Thyroid gland (tissue), 4 donors: ENCODE results near the gene PRSS1. TPM values are rescaled to one million over a fixed set of nuclear protein-coding genes. Genes with fewer than 3 reads are reported as not detected.

Experiments used
- DNase-seq, 2 donors: peaks; one replicate each; pipeline ENCODE4 v3.0.0-alpha.2; 2019
- H3K27ac ChIP-seq, 3 donors: fragments of 200-600 bp; sonication (generic); 1 replicate in 2 of 3; 2 replicates in 1 of 3; pipeline ENCODE4 v1.5.1; 2016 to 2019; ENCODE audit warnings: mild to moderate bottlenecking in 1 of 3, moderate library complexity in 1 of 3
- H3K27me3 ChIP-seq: fragments of 200-600 bp; sonication (generic); one replicate; pipeline ENCODE4 v1.5.1; 2019
- H3K36me3 ChIP-seq, 2 donors: fragments of 200-600 bp; sonication (generic); one replicate each; pipeline ENCODE4 v1.5.1; 2016 to 2019
- H3K4me1 ChIP-seq, 2 donors: fragments of 200-600 bp; sonication (generic); one replicate each; pipeline ENCODE4 v1.5.1; 2017 to 2019
- H3K4me3 ChIP-seq, 3 donors: fragments of 200-600 bp; sonication (generic); replicated peaks in 1 of 3; 1 replicate in 2 of 3; 2 replicates in 1 of 3; pipeline ENCODE4 v1.5.1; 2016; ENCODE audit warnings: mild to moderate bottlenecking in 1 of 3
- H3K9me3 ChIP-seq: fragments of 200-600 bp; sonication (generic); one replicate; pipeline ENCODE4 v1.5.1; 2017
- CTCF ChIP-seq, 6 experiments: fragments of 200-600 bp in 3 of 6; fragments of 450-650 bp in 3 of 6; sonication (generic) in 3 of 6; IDR thresholded peaks; one replicate each; pipeline ENCODE4 v1.5.1; 2016 to 2019; ENCODE audit warnings: antibody characterized with exemption in 6 of 6, mild to moderate bottlenecking in 2 of 6, inconsistent platforms in 1 of 6, moderate library complexity in 1 of 6
- POLR2A ChIP-seq, 2 donors: fragments of 450-650 bp; IDR thresholded peaks; one replicate each; pipeline ENCODE4 v1.6.1; 2017; ENCODE audit warnings: antibody characterized with exemption in 2 of 2, mild to moderate bottlenecking in 2 of 2, moderate library complexity in 1 of 2
- WGBS, 2 donors: methylation state at CpG; one replicate each; pipeline ENCODE4 v1.1.5; 2017; 5-methylcytosine and 5-hydroxymethylcytosine counted together
- intact Hi-C: fragments of 100-400 bp; cut with DNase I; formaldehyde crosslinking; loops from one replicate; pipeline ENCODE4 v1.15.1; 2023
- total RNA-seq, 4 donors: library from RNA; depleted of rRNA; stranded (reverse); fragments of >200 nt; gene quantifications; one replicate each; pipeline ENCODE4 v1.2.3, GENCODE V29; 2016

Gene PRSS1
- total RNA-seq, 4 donors from 2014 or later, result 1.2 TPM; not detected in 3

GRCh38 chr7:142770661-142771352, 21.5 kb downstream of the PRSS1 start, which contains the start of gene PRSS2:
TSS of gene PRSS2 (plus strand) at chr7:142770970. CDS start at chr7:142770983, 13 bp downstream.
- intact Hi-C loops, result no loop called here

GRCh38 chr7:142771353-142771723, 22.1 kb downstream of the PRSS1 start:
- H3K27ac ChIP-seq, result peak overlapping the region in 1 of 3 donors; percentile 45
- H3K4me3 ChIP-seq, result no peak overlapping the region
- peaks cover 25% of the 10 kb centered on the region in 2 donors for H3K4me1 ChIP-seq
- TF ChIP-seq CTCF (IDR thresholded peaks at IDR 0.05) (no peak), POLR2A (IDR thresholded peaks at IDR 0.05) (no peak)
- H3K27me3 ChIP-seq, result no peaks in the 10 kb centered on the region
- DNase-seq, result no peak
- whole genome bisulfite sequencing, 2 donors, result 23 to 33% methylated on average over 5 of the region's 5 CpGs
- no peaks in the 10 kb centered on the region for H3K9me3 ChIP-seq
- no peaks in the 10 kb centered on the region for H3K36me3 ChIP-seq
- intact Hi-C loops, result no loop called here

More at GRCh38 chr7:142770661-142771352, 21.5 kb downstream of the PRSS1 start, which contains the start of gene PRSS2:
- peaks cover 19 to 24% of the 10 kb centered on the region in 2 donors for H3K4me1 ChIP-seq
- 62 to 64% methylated on average over 7 of the region's 7 CpGs for WGBS, 2 donors
- no peaks in the 10 kb centered on the region for H3K27me3 ChIP-seq
- DNase-seq, result peak; percentile 74 to 79
- no peaks in the 10 kb centered on the region for H3K36me3 ChIP-seq
- no peaks in the 10 kb centered on the region for H3K9me3 ChIP-seq
- no peak within 1 kb of the TSS for H3K4me3 ChIP-seq
- TF ChIP-seq CTCF (IDR thresholded peaks at IDR 0.05) (no peak), POLR2A (IDR thresholded peaks at IDR 0.05) (no peak)
- H3K27ac ChIP-seq, result peak within 1 kb of the TSS in 1 of 3 donors; percentile 45

- peaks cover 32% of the 10 kb centered on the region in 2 donors for H3K4me1 ChIP-seq
- TF ChIP-seq CTCF (IDR thresholded peaks at IDR 0.05) (no peak), POLR2A (IDR thresholded peaks at IDR 0.05) (no peak)
Measured at GRCh38 chr7:142772051-142772450, 22.8 kb downstream of the PRSS1 start.

GRCh38 chr7:142772673-142773072, 23.4 kb downstream of the PRSS1 start:
- Histone ChIP-seq H3K4me1 (peaks cover 32% of the 10 kb centered on the region in 2 donors), H3K36me3 (no peaks in the 10 kb centered on the region), H3K27ac (no peak overlapping the region), H3K27me3 (no peaks in the 10 kb centered on the region), H3K4me3 (no peak overlapping the region), H3K9me3 (no peaks in the 10 kb centered on the region)
- no peak for DNase-seq
- TF ChIP-seq POLR2A (IDR thresholded peaks at IDR 0.05) (no peak), CTCF (IDR thresholded peaks at IDR 0.05) (no peak)
- intact Hi-C loops, result no loop called here

More at GRCh38 chr7:142772051-142772450, 22.8 kb downstream of the PRSS1 start:
- no peaks in the 10 kb centered on the region for H3K27me3 ChIP-seq
- no peaks in the 10 kb centered on the region for H3K9me3 ChIP-seq
- peak; percentile 41 to 53 for DNase-seq
- 25 to 35% methylated on average over 6 of the region's 6 CpGs for WGBS, 2 donors
- intact Hi-C loops, result no loop called here
- H3K36me3 ChIP-seq, result no peaks in the 10 kb centered on the region
- peak overlapping the region in 1 of 3 donors; percentile 45 for H3K27ac ChIP-seq
- H3K4me3 ChIP-seq, result no peak overlapping the region

- TF ChIP-seq POLR2A (IDR thresholded peaks at IDR 0.05) (no peak), CTCF (IDR thresholded peaks at IDR 0.05) (no peak)
- WGBS, 2 donors, result 89% methylated on average over 12 of the region's 12 CpGs
- no peak for DNase-seq
- Histone ChIP-seq H3K36me3 (no peaks in the 10 kb centered on the region), H3K27ac (no peak overlapping the region), H3K4me1 (peaks cover 32% of the 10 kb centered on the region in 2 donors), H3K9me3 (no peaks in the 10 kb centered on the region), H3K4me3 (no peak overlapping the region), H3K27me3 (no peaks in the 10 kb centered on the region)
- intact Hi-C loops, result no loop called here
Measured at GRCh38 chr7:142773230-142773629, 24.0 kb downstream of the PRSS1 start.
